IPS-18a (cell line): Measurements from ENCODE around the gene PRKCZ.
A peak's percentile ranks its signal among the peaks of the same experiment; 100 is the strongest.
"Not testable (repeated sequence)": the region's sequence is repeated elsewhere in the genome, so short reads cannot be mapped to it uniquely, and the experiment has no call there.

Experiments used
- H3K27ac ChIP-seq: one replicate; pipeline ENCODE4 v1.5.1; 2013; ENCODE audit warnings: low read length
- H3K27me3 ChIP-seq: one replicate; pipeline ENCODE4 v1.6.1; 2013; ENCODE audit warnings: mild to moderate bottlenecking, low read length; ENCODE audit not compliant: control insufficient read depth, insufficient read depth
- H3K36me3 ChIP-seq: one replicate; pipeline ENCODE4 v1.6.1; 2013; ENCODE audit warnings: low read depth, low read length; ENCODE audit not compliant: control insufficient read depth
- H3K4me1 ChIP-seq: one replicate; pipeline ENCODE4 v1.6.1; 2013; ENCODE audit warnings: low read depth, low read length; ENCODE audit not compliant: control insufficient read depth
- H3K4me3 ChIP-seq: one replicate; pipeline ENCODE4 v1.5.1; 2013; ENCODE audit warnings: low read length
- H3K9ac ChIP-seq: one replicate; pipeline ENCODE4 v1.6.1; 2013; ENCODE audit warnings: mild to moderate bottlenecking, low read length, moderate library complexity
- H3K9me3 ChIP-seq: one replicate; pipeline ENCODE4 v1.6.1; 2013; ENCODE audit warnings: low read depth, low read length; ENCODE audit not compliant: control insufficient read depth

The PRKCZ gene

GRCh38 chr1:2133879-2134215 is 83.6 kb downstream of the PRKCZ start:
- H3K4me1 ChIP-seq: peaks cover 8% of the 10 kb centered on the region
- H3K27ac ChIP-seq: no peak overlapping the region
- H3K27me3 ChIP-seq: no peaks in the 10 kb centered on the region
- H3K9ac ChIP-seq: no peak overlapping the region
- peak overlapping the region; percentile 43 for H3K4me3 ChIP-seq
- H3K9me3 ChIP-seq: no peaks in the 10 kb centered on the region
- H3K36me3 ChIP-seq: no peaks in the 10 kb centered on the region

- Histone ChIP-seq H3K4me3 (no peak overlapping the region), H3K27ac (no peak overlapping the region), H3K27me3 (no peaks in the 10 kb centered on the region), H3K36me3 (no peaks in the 10 kb centered on the region), H3K9me3 (no peaks in the 10 kb centered on the region), H3K9ac (no peak overlapping the region), H3K4me1 (peaks cover 8% of the 10 kb centered on the region)
These were observed 84.0 kb downstream of the PRKCZ start for GRCh38 chr1:2134266-2134620.

- H3K36me3 ChIP-seq: no peaks in the 10 kb centered on the region
- no peaks in the 10 kb centered on the region for H3K27me3 ChIP-seq
- H3K9me3 ChIP-seq: no peaks in the 10 kb centered on the region
- no peak overlapping the region for H3K9ac ChIP-seq
- no peak overlapping the region for H3K27ac ChIP-seq
- H3K4me1 ChIP-seq: peaks cover 8% of the 10 kb centered on the region
- no peak overlapping the region for H3K4me3 ChIP-seq
These were observed 84.6 kb downstream of the PRKCZ start for GRCh38 chr1:2134621-2135307.

- H3K9ac ChIP-seq: no peak overlapping the region
- no peak overlapping the region for H3K4me3 ChIP-seq
- H3K27me3 ChIP-seq: no peaks in the 10 kb centered on the region
- no peaks in the 10 kb centered on the region for H3K9me3 ChIP-seq
- H3K27ac ChIP-seq: no peak overlapping the region
- H3K36me3 ChIP-seq: no peaks in the 10 kb centered on the region
- peaks cover 8% of the 10 kb centered on the region for H3K4me1 ChIP-seq
These were observed 85.2 kb downstream of the PRKCZ start for GRCh38 chr1:2135441-2135841.

DNA sequence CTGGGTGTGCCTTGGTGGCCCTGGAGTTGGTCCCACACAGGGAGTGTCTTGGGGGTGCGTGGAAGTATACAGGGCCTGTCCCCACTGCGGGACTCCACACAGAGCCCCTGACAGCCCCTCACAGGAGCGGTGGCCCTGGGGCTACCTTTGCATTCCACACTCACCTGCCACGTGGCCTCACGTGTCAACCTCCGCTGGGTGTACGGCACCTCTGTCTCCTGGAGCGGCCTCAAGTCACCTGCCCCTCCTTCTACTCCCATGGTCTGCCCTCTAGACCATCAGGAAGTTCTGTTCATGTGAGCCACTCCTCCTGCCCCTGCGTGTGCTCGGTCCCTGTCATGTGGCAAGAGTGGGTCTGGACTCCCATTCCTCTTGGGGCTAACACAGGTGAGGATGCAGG is 85.7 kb downstream of the PRKCZ start:
- Histone ChIP-seq H3K27me3 (no peaks in the 10 kb centered on the region), H3K27ac (no peak overlapping the region), H3K4me3 (no peak overlapping the region), H3K9me3 (no peaks in the 10 kb centered on the region), H3K9ac (no peak overlapping the region), H3K36me3 (no peaks in the 10 kb centered on the region), H3K4me1 (peaks cover 8% of the 10 kb centered on the region)

DNA sequence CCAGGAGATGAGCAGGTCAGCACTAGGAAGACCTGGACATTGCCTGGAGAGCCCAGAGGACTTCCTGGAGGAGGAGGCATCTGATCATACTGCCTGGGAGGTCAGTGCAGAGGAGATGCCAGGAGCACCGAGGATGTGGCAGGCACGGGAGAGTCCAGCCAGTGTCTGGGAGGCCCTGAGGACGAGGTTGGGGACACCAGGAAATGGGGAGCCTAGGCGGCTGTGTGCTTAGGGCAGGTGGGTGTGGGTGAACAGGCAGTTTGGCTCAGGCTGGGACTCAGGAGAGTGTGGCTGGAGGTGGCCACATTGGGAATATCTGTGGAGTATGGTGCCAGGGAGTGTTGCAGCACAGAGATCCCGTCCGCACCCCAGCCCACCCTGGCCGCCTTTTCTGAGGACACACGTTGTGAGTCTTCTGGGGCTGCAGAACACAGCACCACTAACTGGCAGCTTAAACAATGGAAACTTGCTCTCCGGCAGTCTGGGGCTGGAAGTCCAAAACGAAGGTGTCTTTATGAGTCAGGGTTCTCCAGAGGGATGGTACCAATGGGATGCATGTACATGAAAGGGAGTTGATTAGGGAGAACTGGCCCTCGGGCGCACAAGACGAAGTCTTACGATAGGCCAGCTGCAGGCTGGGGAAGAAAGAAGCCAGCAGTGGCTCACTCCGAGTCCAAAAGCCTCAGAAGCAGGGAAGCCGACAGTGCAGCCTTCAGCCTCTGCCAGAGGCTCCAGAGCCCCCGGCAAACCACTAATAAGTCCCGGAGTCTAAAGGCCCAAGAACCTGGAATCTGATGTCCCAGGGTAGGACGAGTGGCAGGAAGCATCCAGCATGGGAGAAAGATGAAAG is 86.4 kb downstream of the PRKCZ start:
- peaks cover 8% of the 10 kb centered on the region for H3K4me1 ChIP-seq
- H3K27ac ChIP-seq: no peak overlapping the region
- H3K9me3 ChIP-seq: no peaks in the 10 kb centered on the region
- no peak overlapping the region for H3K9ac ChIP-seq
- no peaks in the 10 kb centered on the region for H3K36me3 ChIP-seq
- H3K27me3 ChIP-seq: no peaks in the 10 kb centered on the region
- H3K4me3 ChIP-seq: no peak overlapping the region

- Histone ChIP-seq H3K9ac (no peak overlapping the region), H3K27me3 (no peaks in the 10 kb centered on the region), H3K4me3 (no peak overlapping the region), H3K36me3 (no peaks in the 10 kb centered on the region), H3K4me1 (peaks cover 5% of the 10 kb centered on the region), H3K27ac (no peak overlapping the region), H3K9me3 (no peaks in the 10 kb centered on the region)
These were observed 87.3 kb downstream of the PRKCZ start for GRCh38 chr1:2137257-2138121.

- not testable (repeated sequence) for H3K27ac ChIP-seq
These were observed 88.9 kb downstream of the PRKCZ start for GRCh38 chr1:2139156-2139555.

DNA sequence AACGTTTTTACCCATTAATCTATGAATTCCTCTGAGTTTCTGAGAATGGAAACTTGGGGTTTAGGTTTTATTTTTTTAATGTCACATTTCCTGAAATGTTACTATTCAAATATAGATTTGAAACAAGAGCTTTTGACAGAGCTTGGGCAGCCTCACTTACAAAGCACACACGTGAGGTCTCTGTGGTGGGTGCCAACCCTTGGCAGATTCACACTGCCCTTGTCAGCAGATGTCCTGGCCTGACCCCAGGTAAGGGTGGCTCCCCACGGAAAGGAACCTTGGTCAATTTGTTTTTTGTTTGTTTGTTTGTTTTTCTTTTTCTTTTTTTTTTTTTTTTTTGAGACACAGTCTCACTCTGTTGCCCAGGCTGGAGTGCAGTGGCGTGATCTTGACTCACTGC is 90.8 kb downstream of the PRKCZ start:
- no peak overlapping the region for H3K9ac ChIP-seq
- peaks cover under 1% of the 10 kb centered on the region for H3K36me3 ChIP-seq
- H3K9me3 ChIP-seq: no peaks in the 10 kb centered on the region
- H3K4me3 ChIP-seq: no peak overlapping the region
- no peak overlapping the region for H3K27ac ChIP-seq
- no peaks in the 10 kb centered on the region for H3K27me3 ChIP-seq
- no peaks in the 10 kb centered on the region for H3K4me1 ChIP-seq

More at GRCh38 chr1:2139156-2139555, 88.9 kb downstream of the PRKCZ start:
- H3K36me3 ChIP-seq, H3K27me3 ChIP-seq, H3K4me3 ChIP-seq, H3K4me1 ChIP-seq, H3K9ac ChIP-seq, H3K9me3 ChIP-seq: not testable (repeated sequence)

GRCh38 chr1:2143814-2144500 is 93.7 kb downstream of the PRKCZ start:
- H3K27me3 ChIP-seq: no peaks in the 10 kb centered on the region
- no peak overlapping the region for H3K27ac ChIP-seq
- peaks cover 19% of the 10 kb centered on the region for H3K36me3 ChIP-seq
- H3K4me1 ChIP-seq: no peaks in the 10 kb centered on the region
- H3K4me3 ChIP-seq: no peak overlapping the region
- H3K9me3 ChIP-seq: no peaks in the 10 kb centered on the region
- H3K9ac ChIP-seq: no peak overlapping the region

DNA sequence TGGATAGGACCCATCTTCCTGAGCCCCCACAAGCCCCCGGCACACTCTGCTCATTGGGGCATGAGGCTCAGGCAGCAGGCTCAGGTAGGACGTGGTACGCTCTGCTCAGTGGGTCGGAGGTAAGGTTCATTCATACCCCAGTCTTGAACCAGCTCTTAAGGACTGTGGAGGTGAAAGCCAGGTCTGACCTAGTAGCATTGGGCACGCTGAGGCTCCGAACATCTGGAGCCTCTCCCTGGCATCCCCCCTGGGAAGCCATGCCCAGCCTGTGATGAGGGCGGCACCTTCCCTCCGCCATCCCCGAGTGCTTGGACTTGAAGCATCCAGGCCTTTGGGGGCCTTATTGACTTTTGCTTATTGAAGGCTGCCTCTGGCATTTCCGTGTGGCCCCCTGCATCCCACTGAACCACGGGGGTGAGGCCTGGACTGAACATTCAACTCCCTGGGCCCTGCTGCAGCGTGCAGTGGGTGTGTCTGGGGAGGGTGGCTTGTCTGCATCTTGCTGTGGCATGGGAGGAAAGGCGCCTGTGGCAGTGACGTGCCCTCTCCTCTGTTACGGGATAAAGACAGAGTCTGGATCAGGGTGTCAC is 94.4 kb downstream of the PRKCZ start:
- H3K36me3 ChIP-seq: peaks cover 21% of the 10 kb centered on the region
- H3K4me1 ChIP-seq: no peaks in the 10 kb centered on the region
- H3K4me3 ChIP-seq: no peak overlapping the region
- H3K27ac ChIP-seq: no peak overlapping the region
- no peak overlapping the region for H3K9ac ChIP-seq
- no peaks in the 10 kb centered on the region for H3K27me3 ChIP-seq
- no peaks in the 10 kb centered on the region for H3K9me3 ChIP-seq
